Measurements from ENCODE around the gene GALNT9. TPM values are rescaled to one million over a fixed set of nuclear protein-coding genes. Genes with fewer than 3 reads are reported as not detected.
"Not testable (repeated sequence)": the region's sequence is repeated elsewhere in the genome, so short reads cannot be mapped to it uniquely, and the experiment has no call there.

The GALNT9 gene
- total RNA-seq, 2 donors from 2014 or later: not detected

- peak; percentile 93 for ATAC-seq
- Mint-ChIP-seq H3K27me3 (no peaks in the 10 kb centered on the region), H3K27ac (no peak overlapping the region), H3K4me3 (no peak overlapping the region), H3K36me3 (ENCODE audit: low read depth) (no peaks in the 10 kb centered on the region), H3K4me1 (no peaks in the 10 kb centered on the region)
- no peaks in the 10 kb centered on the region for H3K9me3 ChIP-seq (ENCODE audit: control insufficient read depth, low read length, poor library complexity, severe bottlenecking)
- peak; percentile 56 to 68 (median 58) for DNase-seq
These were observed 175.7 kb downstream of the GALNT9 start for GRCh38 chr12:132153501-132154340.

- ATAC-seq (no peak), DNase-seq (peak in 2 of 3 donors; percentile 3 to 10)
- H3K4me1 Mint-ChIP-seq: no peaks in the 10 kb centered on the region
- no peaks in the 10 kb centered on the region for H3K36me3 Mint-ChIP-seq (ENCODE audit: low read depth)
- no peaks in the 10 kb centered on the region for H3K9me3 ChIP-seq (ENCODE audit: control insufficient read depth, low read length, poor library complexity, severe bottlenecking)
- H3K27ac Mint-ChIP-seq: no peak overlapping the region
- H3K4me3 Mint-ChIP-seq: no peak overlapping the region
- H3K27me3 Mint-ChIP-seq: no peaks in the 10 kb centered on the region
These were observed 176.4 kb downstream of the GALNT9 start for GRCh38 chr12:132152953-132153352.

GRCh38 chr12:132152411-132152821 lies 177.0 kb downstream of the GALNT9 start:
- no peak for ATAC-seq
- H3K9me3 ChIP-seq (ENCODE audit: control insufficient read depth, low read length, poor library complexity, severe bottlenecking): no peaks in the 10 kb centered on the region
- Mint-ChIP-seq H3K4me3 (no peak overlapping the region), H3K4me1 (no peaks in the 10 kb centered on the region), H3K27ac (no peak overlapping the region), H3K36me3 (ENCODE audit: low read depth) (no peaks in the 10 kb centered on the region), H3K27me3 (no peaks in the 10 kb centered on the region)
- peak in 1 of 3 donors; percentile 3 for DNase-seq

- no peaks in the 10 kb centered on the region for H3K4me1 Mint-ChIP-seq
- no peaks in the 10 kb centered on the region for H3K9me3 ChIP-seq (ENCODE audit: control insufficient read depth, low read length, poor library complexity, severe bottlenecking)
- H3K4me3 Mint-ChIP-seq: no peak overlapping the region
- DNase-seq (peak in 2 of 3 donors; percentile 3 to 8), ATAC-seq (no peak)
- no peaks in the 10 kb centered on the region for H3K36me3 Mint-ChIP-seq (ENCODE audit: low read depth)
- H3K27me3 Mint-ChIP-seq: no peaks in the 10 kb centered on the region
- H3K27ac Mint-ChIP-seq: no peak overlapping the region
These were observed 177.5 kb downstream of the GALNT9 start for GRCh38 chr12:132151766-132152410.

- ATAC-seq (no peak), DNase-seq (peak in 2 of 3 donors; percentile 5 to 12)
- no peaks in the 10 kb centered on the region for H3K27me3 Mint-ChIP-seq
- H3K4me1 Mint-ChIP-seq: peaks cover 3% of the 10 kb centered on the region
- H3K36me3 Mint-ChIP-seq (ENCODE audit: low read depth): no peaks in the 10 kb centered on the region
- no peak overlapping the region for H3K27ac Mint-ChIP-seq
- no peak overlapping the region for H3K4me3 Mint-ChIP-seq
- no peaks in the 10 kb centered on the region for H3K9me3 ChIP-seq (ENCODE audit: control insufficient read depth, low read length, poor library complexity, severe bottlenecking)
These were observed 178.1 kb downstream of the GALNT9 start for GRCh38 chr12:132151145-132151765.

GRCh38 chr12:132150780-132151144 lies 178.6 kb downstream of the GALNT9 start:
- DNase-seq: peak in 1 of 3 donors; percentile 7
- H3K36me3 Mint-ChIP-seq (ENCODE audit: low read depth): no peaks in the 10 kb centered on the region
- no peak overlapping the region for H3K4me3 Mint-ChIP-seq
- no peak for ATAC-seq
- H3K27ac Mint-ChIP-seq: no peak overlapping the region
- no peaks in the 10 kb centered on the region for H3K9me3 ChIP-seq (ENCODE audit: control insufficient read depth, low read length, poor library complexity, severe bottlenecking)
- peaks cover 6% of the 10 kb centered on the region for H3K4me1 Mint-ChIP-seq
- H3K27me3 Mint-ChIP-seq: no peaks in the 10 kb centered on the region

- not testable (repeated sequence) for H3K27ac Mint-ChIP-seq; H3K27me3 Mint-ChIP-seq; ATAC-seq; H3K9me3 ChIP-seq (ENCODE audit: control insufficient read depth, low read length, poor library complexity, severe bottlenecking); H3K36me3 Mint-ChIP-seq (ENCODE audit: low read depth); DNase-seq; H3K4me3 Mint-ChIP-seq
- peaks cover 18% of the 10 kb centered on the region for H3K4me1 Mint-ChIP-seq
These were observed 179.9 kb downstream of the GALNT9 start for GRCh38 chr12:132149526-132149925.

GRCh38 chr12:132148368-132149045 lies 180.9 kb downstream of the GALNT9 start:
- no peaks in the 10 kb centered on the region for H3K9me3 ChIP-seq (ENCODE audit: control insufficient read depth, low read length, poor library complexity, severe bottlenecking)
- H3K4me3 Mint-ChIP-seq: no peak overlapping the region
- H3K27me3 Mint-ChIP-seq: no peaks in the 10 kb centered on the region
- ATAC-seq: no peak
- no peak for DNase-seq
- peaks cover 3% of the 10 kb centered on the region for H3K36me3 Mint-ChIP-seq (ENCODE audit: low read depth)
- peaks cover 21% of the 10 kb centered on the region for H3K4me1 Mint-ChIP-seq
- H3K27ac Mint-ChIP-seq: no peak overlapping the region

GRCh38 chr12:132147423-132148367 lies 181.7 kb downstream of the GALNT9 start:
- H3K4me1 Mint-ChIP-seq: peaks cover 24% of the 10 kb centered on the region
- DNase-seq: peak in 1 of 3 donors; percentile 4
- H3K36me3 Mint-ChIP-seq (ENCODE audit: low read depth): peaks cover 3% of the 10 kb centered on the region

GRCh38 chr12:132146772-132147422 lies 182.5 kb downstream of the GALNT9 start:
- no peaks in the 10 kb centered on the region for H3K9me3 ChIP-seq (ENCODE audit: control insufficient read depth, low read length, poor library complexity, severe bottlenecking)
- Mint-ChIP-seq H3K4me1 (peaks cover 24% of the 10 kb centered on the region), H3K4me3 (peak overlapping the region; percentile 96), H3K36me3 (ENCODE audit: low read depth) (peaks cover 3% of the 10 kb centered on the region), H3K27me3 (no peaks in the 10 kb centered on the region), H3K27ac (no peak overlapping the region)
- no peak for ATAC-seq
- DNase-seq: no peak

More at GRCh38 chr12:132147423-132148367, 181.7 kb downstream of the GALNT9 start:
- ATAC-seq: no peak
- H3K9me3 ChIP-seq (ENCODE audit: control insufficient read depth, low read length, poor library complexity, severe bottlenecking): no peaks in the 10 kb centered on the region
- H3K27me3 Mint-ChIP-seq: no peaks in the 10 kb centered on the region
- no peak overlapping the region for H3K4me3 Mint-ChIP-seq
- no peak overlapping the region for H3K27ac Mint-ChIP-seq
